Neural cell (in vitro differentiated cells): ENCODE data around the gene DNM3.

Experiments
- CTCF ChIP-seq: fragments of 450-650 bp; IDR thresholded peaks from 2 replicates; pipeline ENCODE4 v1.5.1; 2014; ENCODE audit warnings: antibody characterized with exemption, mild to moderate bottlenecking, moderate library complexity; ENCODE audit not compliant: poor library complexity, severe bottlenecking
- POLR2AphosphoS5 ChIP-seq: IDR thresholded peaks from 2 replicates; pipeline ENCODE4 v1.6.1; 2012
- TAF1 ChIP-seq: IDR thresholded peaks from 2 replicates; pipeline ENCODE4 v1.6.1; 2012; ENCODE audit warnings: low read depth

- no peak for TF ChIP-seq CTCF
- TF ChIP-seq TAF1: no peak
- no peak for TF ChIP-seq POLR2AphosphoS5
Observed at GRCh38 chr1:172340520-172340919, 499.2 kb downstream of the DNM3 start.
